GM21576 (cell line): Measurements from ENCODE around the gene OGDHL.

Experiments used
- ATAC-seq: cut with Tn5 transposase; IDR thresholded peaks from one replicate; pipeline ENCODE4 v1.9.1; 2021; ENCODE audit warnings: mild to moderate bottlenecking, moderate library complexity; ENCODE audit not compliant: unreplicated experiment

The OGDHL gene

GRCh38 chr10:49691588-49691987 lies 70.5 kb downstream of the OGDHL start:
- no peak for ATAC-seq

GRCh38 chr10:49690698-49691356 lies 71.3 kb downstream of the OGDHL start:
- ATAC-seq: no peak

- ATAC-seq: no peak
Measured at GRCh38 chr10:49689882-49690510, 72.1 kb downstream of the OGDHL start.

- no peak for ATAC-seq
Measured at GRCh38 chr10:49688920-49689319, 73.2 kb downstream of the OGDHL start.

- no peak for ATAC-seq
Measured at GRCh38 chr10:49688261-49688846, 73.8 kb downstream of the OGDHL start.

GRCh38 chr10:49686651-49687050 lies 75.5 kb downstream of the OGDHL start:
- ATAC-seq: no peak
